ENCODE results near the gene SLX4IP. TPM values are rescaled to one million over a fixed set of nuclear protein-coding genes. Genes with fewer than 3 reads are reported as not detected.

Gene SLX4IP
- total RNA-seq, 1 experiment from 2014 or later: 5.4 TPM

DNA sequence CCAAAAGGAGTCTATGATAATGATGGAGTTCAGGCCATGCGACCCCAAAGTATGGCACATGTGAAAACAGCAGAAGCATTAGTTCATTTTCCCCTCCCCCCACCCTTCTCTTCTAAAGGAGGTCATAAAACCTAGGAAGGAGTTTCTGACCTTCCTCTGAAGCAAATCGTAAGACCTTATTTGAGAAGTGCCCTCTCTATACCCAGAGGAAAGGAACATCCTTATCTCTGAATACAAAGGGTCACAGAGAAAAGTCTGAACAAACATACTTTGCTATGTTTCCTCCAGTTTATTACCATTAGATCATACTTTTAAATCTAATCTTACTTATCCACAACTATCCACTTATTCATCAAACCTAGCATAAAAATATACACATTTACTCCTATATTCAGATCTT lies 48.6 kb downstream of the SLX4IP start:
- no peaks in the 10 kb centered on the region for H3K9me3 Mint-ChIP-seq (ENCODE audit: low read depth, unreplicated experiment)
- H3K27me3 Mint-ChIP-seq (ENCODE audit: unreplicated experiment): no peaks in the 10 kb centered on the region
- no peaks in the 10 kb centered on the region for H3K36me3 Mint-ChIP-seq (ENCODE audit: insufficient read depth, unreplicated experiment)
- H3K27ac Mint-ChIP-seq (ENCODE audit: unreplicated experiment): no peak overlapping the region
- TF ChIP-seq, protein P1, sequence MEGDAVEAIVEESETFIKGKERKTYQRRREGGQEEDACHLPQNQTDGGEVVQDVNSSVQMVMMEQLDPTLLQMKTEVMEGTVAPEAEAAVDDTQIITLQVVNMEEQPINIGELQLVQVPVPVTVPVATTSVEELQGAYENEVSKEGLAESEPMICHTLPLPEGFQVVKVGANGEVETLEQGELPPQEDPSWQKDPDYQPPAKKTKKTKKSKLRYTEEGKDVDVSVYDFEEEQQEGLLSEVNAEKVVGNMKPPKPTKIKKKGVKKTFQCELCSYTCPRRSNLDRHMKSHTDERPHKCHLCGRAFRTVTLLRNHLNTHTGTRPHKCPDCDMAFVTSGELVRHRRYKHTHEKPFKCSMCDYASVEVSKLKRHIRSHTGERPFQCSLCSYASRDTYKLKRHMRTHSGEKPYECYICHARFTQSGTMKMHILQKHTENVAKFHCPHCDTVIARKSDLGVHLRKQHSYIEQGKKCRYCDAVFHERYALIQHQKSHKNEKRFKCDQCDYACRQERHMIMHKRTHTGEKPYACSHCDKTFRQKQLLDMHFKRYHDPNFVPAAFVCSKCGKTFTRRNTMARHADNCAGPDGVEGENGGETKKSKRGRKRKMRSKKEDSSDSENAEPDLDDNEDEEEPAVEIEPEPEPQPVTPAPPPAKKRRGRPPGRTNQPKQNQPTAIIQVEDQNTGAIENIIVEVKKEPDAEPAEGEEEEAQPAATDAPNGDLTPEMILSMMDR (IDR thresholded peaks at IDR 0.05; ENCODE audit: unreplicated experiment): no peak
- no peak overlapping the region for H3K4me3 Mint-ChIP-seq (ENCODE audit: low read depth, unreplicated experiment)
- intact Hi-C loops (cut with micrococcal nuclease; ENCODE audit: unreplicated experiment): no loop called here
- no peaks in the 10 kb centered on the region for H3K4me1 Mint-ChIP-seq (ENCODE audit: low read depth, unreplicated experiment)
- no peak for DNase-seq
- CTCF ChIA-PET: no interaction called here
- no TSS peak for BruUV-seq (replicated peaks)

DNA sequence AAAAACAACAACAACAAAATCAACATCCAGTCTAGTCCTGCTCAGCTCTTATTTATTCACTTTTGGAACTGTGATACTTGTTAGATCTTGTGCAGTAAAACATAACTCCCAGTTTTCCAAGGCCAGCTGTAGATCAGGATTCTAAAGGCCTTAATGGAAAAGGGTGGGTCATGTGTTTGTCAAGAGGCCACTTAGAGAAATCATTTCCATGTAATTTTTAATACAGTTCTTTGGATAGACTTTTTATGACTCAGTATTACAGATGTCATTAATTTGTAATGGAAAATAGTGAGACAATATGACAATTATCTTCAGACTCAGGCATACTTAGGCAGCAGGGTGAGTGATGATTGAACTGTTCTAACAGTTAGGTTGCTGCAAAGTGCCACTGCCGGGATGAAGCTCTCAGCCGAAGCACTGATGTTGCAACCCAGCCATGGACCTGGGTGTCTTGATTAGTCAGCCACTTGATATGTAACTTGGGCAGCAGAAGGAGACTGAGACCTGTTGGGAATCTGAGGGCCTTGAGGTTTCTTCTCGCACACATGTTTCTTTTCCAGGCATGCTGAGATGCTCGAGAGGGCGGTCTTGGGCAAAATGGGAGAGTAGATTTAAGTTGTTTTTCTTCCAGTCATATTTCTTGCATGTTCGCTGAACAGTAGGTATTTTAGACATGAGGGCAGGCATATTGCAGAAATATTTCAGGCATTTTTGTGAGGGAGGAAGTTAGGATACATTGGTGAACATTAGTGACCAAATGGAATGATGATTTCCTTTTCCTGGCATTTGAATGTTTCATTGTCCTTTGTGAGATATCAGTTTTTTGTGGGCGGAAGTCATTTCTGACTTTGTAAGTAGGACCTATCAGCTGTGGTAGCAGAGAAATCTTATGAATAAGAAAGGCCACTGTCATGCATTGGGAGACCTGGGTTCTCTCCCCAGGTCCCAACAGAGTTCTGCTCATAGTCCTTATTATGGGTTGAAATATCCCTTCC lies 52.3 kb downstream of the SLX4IP start:
- Mint-ChIP-seq H3K9me3 (ENCODE audit: low read depth, unreplicated experiment) (no peaks in the 10 kb centered on the region), H3K4me3 (ENCODE audit: low read depth, unreplicated experiment) (no peak overlapping the region), H3K36me3 (ENCODE audit: insufficient read depth, unreplicated experiment) (no peaks in the 10 kb centered on the region), H3K27me3 (ENCODE audit: unreplicated experiment) (no peaks in the 10 kb centered on the region), H3K4me1 (ENCODE audit: low read depth, unreplicated experiment) (peaks cover 11% of the 10 kb centered on the region), H3K27ac (ENCODE audit: unreplicated experiment) (no peak overlapping the region)
- CTCF ChIA-PET: no interaction called here
- TF ChIP-seq, protein P1 (IDR thresholded peaks at IDR 0.05; ENCODE audit: unreplicated experiment): no peak
- DNase-seq: no peak
- intact Hi-C loops (cut with micrococcal nuclease; ENCODE audit: unreplicated experiment): no loop called here
- no TSS peak for BruUV-seq (replicated peaks)

DNA sequence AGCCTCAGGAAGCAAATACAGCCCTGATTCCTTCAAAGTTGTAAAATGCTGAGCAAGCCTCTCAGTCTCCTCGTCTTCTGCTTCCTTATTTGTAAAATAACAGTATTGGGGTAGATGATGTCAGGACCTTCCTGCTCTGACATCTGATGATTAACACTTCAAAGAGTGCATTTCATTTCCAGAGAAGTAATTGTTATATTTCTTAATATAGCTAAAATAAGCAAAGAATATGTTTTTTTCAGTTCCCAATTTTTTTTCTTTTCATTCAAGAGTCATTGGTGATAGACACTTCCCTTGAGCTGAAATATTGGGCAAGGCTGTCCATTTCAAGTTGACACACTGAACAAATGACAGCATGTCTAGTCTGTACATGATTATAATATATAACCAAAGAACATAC lies 53.4 kb downstream of the SLX4IP start:
- intact Hi-C loops (cut with micrococcal nuclease; ENCODE audit: unreplicated experiment): no loop called here
- TF ChIP-seq, protein P1 (IDR thresholded peaks at IDR 0.05; ENCODE audit: unreplicated experiment): no peak
- no TSS peak for BruUV-seq (replicated peaks)
- Mint-ChIP-seq H3K27ac (ENCODE audit: unreplicated experiment) (no peak overlapping the region), H3K27me3 (ENCODE audit: unreplicated experiment) (no peaks in the 10 kb centered on the region), H3K36me3 (ENCODE audit: insufficient read depth, unreplicated experiment) (no peaks in the 10 kb centered on the region), H3K4me3 (ENCODE audit: low read depth, unreplicated experiment) (no peak overlapping the region), H3K9me3 (ENCODE audit: low read depth, unreplicated experiment) (no peaks in the 10 kb centered on the region), H3K4me1 (ENCODE audit: low read depth, unreplicated experiment) (peaks cover 11% of the 10 kb centered on the region)
- CTCF ChIA-PET: no interaction called here
- DNase-seq: no peak

DNA sequence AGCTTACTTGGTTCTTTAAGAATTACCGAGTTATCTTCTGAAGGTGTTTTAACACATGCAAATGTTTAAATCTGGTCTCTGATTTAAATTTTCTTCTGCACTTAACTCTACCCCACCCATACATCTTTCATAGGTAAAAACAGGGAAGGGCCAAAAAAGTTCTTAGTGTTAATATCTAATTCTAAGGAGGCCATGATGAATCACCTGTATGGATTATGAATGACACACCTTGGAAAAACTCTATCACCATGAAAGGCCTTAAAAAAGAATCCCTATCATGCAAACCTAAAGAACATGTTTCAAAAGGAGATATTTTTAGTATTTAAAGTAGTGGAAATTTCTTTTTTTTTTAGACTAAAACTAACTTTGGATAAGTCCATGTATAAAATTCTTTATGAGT lies 54.7 kb downstream of the SLX4IP start:
- no peak for DNase-seq
- no peak overlapping the region for H3K27ac Mint-ChIP-seq (ENCODE audit: unreplicated experiment)
- no peaks in the 10 kb centered on the region for H3K27me3 Mint-ChIP-seq (ENCODE audit: unreplicated experiment)
- intact Hi-C loops (cut with micrococcal nuclease; ENCODE audit: unreplicated experiment): no loop called here
- H3K4me1 Mint-ChIP-seq (ENCODE audit: low read depth, unreplicated experiment): peaks cover 11% of the 10 kb centered on the region
- no TSS peak for BruUV-seq (replicated peaks)
- H3K4me3 Mint-ChIP-seq (ENCODE audit: low read depth, unreplicated experiment): no peak overlapping the region
- H3K36me3 Mint-ChIP-seq (ENCODE audit: insufficient read depth, unreplicated experiment): no peaks in the 10 kb centered on the region
- H3K9me3 Mint-ChIP-seq (ENCODE audit: low read depth, unreplicated experiment): no peaks in the 10 kb centered on the region
- TF ChIP-seq, protein P1 (IDR thresholded peaks at IDR 0.05; ENCODE audit: unreplicated experiment): no peak
- CTCF ChIA-PET: no interaction called here
